ENCODE measurements around the gene TNXB. TPM values are rescaled to one million over a fixed set of nuclear protein-coding genes. Genes with fewer than 3 reads are reported as not detected.

Gene TNXB
- total RNA-seq, 1 experiment from 2014 or later, result 0.22 TPM

DNA sequence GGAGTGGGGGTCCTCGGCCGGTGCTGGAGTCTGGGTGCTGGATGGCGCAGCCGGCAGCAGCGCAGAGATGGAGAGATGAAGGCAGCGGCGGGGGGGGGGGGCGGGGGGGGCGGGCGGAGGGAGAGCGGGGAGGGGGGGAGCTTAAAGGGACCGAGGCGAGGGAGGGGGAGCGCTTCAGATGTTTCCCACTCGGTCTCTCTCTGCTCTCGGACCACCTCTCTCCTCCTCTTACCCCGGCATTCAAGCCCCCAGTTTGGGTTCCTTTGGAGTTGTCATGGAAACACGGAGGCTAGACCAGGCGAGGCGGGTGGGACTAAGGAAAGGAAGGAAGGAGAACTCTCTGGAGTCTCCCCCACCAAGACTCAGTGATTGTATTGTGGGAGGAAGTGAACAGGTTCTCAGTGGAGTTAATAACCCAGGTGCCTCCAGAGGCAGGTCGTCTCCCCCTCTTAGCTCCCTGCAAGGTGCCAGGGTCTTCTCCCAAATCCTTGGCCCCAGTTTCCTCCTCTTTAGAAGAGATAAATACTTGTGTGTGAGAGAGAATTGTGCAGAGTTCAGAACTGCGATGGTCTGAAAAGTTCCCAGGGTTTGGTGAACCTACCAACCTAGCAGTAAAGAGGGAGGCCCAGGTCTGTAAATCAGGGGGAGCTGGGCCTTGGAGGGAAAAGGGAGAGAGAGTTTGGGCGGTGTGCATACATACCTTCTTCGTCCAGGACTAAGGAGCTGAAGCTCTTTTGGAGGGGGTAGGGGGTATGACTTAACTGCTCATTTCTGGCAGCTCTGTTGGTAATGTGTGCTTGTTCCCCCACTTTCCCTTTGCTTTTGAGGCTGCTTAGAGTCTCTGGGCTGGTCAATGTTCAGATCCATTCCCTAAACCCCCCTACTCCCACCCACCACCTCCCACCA lies 43.0 kb upstream of the TNXB start, which contains the start of gene PRRT1:
PRRT1 (minus strand) TSS at position 77 of the 906 bp plus-strand sequence. CDS start 112 bp downstream, outside the sequence.
- Histone ChIP-seq H3K4me3 (ENCODE audit: low read length) (no peak within 1 kb of the TSS), H3K79me2 (ENCODE audit: low read length) (peaks cover 10% of the 10 kb centered on the region; the same call in 1 of the 2 replicates), H3K9ac (ENCODE audit: low read length) (no peak within 1 kb of the TSS), H3K9me2 (replicated peaks; ENCODE audit: insufficient read depth, low read length) (no peaks in the 10 kb centered on the region), H3K36me3 (ENCODE audit: insufficient read depth, low read length) (no peaks in the 10 kb centered on the region), H3K4me2 (ENCODE audit: low read depth, low read length, poor library complexity, severe bottlenecking) (peak within 1 kb of the TSS; percentile 80), H3K27me3 (ENCODE audit: low read length) (no peaks in the 10 kb centered on the region), H2AFZ (ENCODE audit: low read length) (no peak within 1 kb of the TSS), H3K27ac (ENCODE audit: low read length) (no peak within 1 kb of the TSS), H3K9me3 (ENCODE audit: low read length) (no peaks in the 10 kb centered on the region), H3K4me1 (ENCODE audit: low read length) (peaks cover 22% of the 10 kb centered on the region), H4K20me1 (ENCODE audit: insufficient read depth, low read depth, low read length) (no peaks in the 10 kb centered on the region)
- no peak for DNase-seq

DNA sequence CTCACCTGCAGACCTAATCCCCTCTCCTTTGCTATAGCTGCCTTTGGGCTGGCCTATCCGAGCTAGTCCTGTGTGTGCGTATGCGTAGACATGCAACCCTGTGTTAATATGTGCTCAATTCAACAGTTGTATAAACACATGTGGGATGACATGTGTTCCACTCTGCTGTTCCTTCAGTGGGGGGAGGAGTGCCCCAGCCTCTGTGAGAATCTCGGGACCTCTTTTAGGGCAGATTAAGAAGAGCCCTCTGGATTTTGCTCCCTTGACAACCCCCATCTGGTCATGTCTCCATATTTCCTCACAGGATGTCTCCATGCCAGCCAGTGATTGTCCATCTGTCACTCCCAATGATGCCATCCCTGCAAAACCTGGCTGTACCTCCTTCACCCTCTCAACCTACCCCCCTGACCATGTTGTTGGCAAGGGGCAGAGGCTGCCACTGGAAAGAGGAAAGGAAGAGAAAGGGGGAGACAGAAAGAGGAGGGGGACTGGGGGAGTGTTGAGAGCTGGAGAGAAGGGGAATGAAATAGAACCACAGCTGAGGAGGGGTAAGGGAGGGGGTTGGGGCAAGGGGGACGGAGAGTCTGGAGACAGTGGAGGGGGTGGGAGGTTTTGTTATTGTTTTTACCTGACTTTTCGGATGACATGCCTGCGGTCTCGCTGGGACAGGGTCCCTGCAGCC lies 42.2 kb upstream of the TNXB start:
- Histone ChIP-seq H2AFZ (ENCODE audit: low read length) (no peak overlapping the region), H3K9ac (ENCODE audit: low read length) (no peak overlapping the region), H3K9me3 (ENCODE audit: low read length) (no peaks in the 10 kb centered on the region), H3K9me2 (replicated peaks; ENCODE audit: insufficient read depth, low read length) (no peaks in the 10 kb centered on the region), H3K27me3 (ENCODE audit: low read length) (no peaks in the 10 kb centered on the region), H4K20me1 (ENCODE audit: insufficient read depth, low read depth, low read length) (no peaks in the 10 kb centered on the region), H3K36me3 (ENCODE audit: insufficient read depth, low read length) (no peaks in the 10 kb centered on the region), H3K4me1 (ENCODE audit: low read length) (peaks cover 22% of the 10 kb centered on the region), H3K27ac (ENCODE audit: low read length) (no peak overlapping the region), H3K4me3 (ENCODE audit: low read length) (no peak overlapping the region), H3K79me2 (ENCODE audit: low read length) (peaks cover 10% of the 10 kb centered on the region; the same call in 1 of the 2 replicates), H3K4me2 (ENCODE audit: low read depth, low read length, poor library complexity, severe bottlenecking) (no peak overlapping the region)
- no peak for DNase-seq

DNA sequence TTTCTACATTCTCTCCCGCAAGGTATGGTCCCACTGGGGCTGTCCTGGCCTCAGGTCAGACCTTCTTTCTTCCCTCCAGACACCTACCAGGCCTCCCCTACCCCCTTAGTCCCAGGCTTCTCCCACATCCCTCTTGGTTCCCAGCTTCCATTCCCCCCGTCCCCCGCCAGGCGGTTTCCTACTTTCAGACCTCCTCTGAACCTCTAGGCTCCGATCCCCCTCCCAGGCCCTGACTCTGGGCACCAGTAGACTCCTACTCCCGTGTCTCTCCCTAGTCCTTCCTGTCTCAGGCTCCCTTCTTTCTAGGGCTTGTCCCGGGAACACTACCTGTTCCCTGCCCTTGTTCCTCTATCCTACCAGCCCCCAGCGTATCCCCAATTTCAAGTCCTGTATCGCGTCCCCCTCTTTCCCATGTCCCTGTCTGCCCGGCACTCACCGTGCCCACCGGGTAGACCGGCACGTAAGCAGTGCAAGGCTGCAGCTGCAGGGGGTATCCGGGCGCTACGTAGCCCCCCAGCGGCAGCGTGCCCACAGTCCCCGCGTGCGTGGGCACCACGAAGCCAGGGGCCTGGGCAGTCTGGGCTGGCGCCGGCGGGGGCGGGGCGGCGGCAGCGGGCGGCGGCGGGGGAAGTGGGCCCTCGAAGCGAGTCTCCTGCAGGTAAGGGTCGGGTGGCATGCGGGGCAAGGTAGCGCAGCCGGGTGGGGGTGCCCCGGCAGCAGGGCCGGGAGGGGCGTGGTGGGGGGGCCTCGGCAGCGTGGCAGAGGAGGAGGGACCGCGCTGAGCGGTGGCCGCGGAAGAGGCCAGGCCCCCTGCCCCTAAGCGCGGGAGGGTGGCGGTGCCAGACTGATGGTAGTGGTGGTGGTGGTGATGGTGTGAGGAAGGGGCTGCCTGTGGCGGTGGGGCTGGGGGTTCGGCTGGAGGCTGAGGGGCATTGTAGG lies 41.1 kb upstream of the TNXB start:
- Histone ChIP-seq H3K9ac (ENCODE audit: low read length) (no peak overlapping the region), H3K4me1 (ENCODE audit: low read length) (peaks cover 15% of the 10 kb centered on the region), H2AFZ (ENCODE audit: low read length) (no peak overlapping the region)

GRCh38 chr6:32149092-32149755 lies 40.1 kb upstream of the TNXB start:
- Histone ChIP-seq H3K27me3 (ENCODE audit: low read length) (no peaks in the 10 kb centered on the region), H3K79me2 (ENCODE audit: low read length) (no peaks in the 10 kb centered on the region), H3K9me2 (replicated peaks; ENCODE audit: insufficient read depth, low read length) (no peaks in the 10 kb centered on the region), H3K9ac (ENCODE audit: low read length) (no peak overlapping the region), H3K27ac (ENCODE audit: low read length) (no peak overlapping the region), H3K36me3 (ENCODE audit: insufficient read depth, low read length) (no peaks in the 10 kb centered on the region), H3K9me3 (ENCODE audit: low read length) (no peaks in the 10 kb centered on the region), H4K20me1 (ENCODE audit: insufficient read depth, low read depth, low read length) (no peaks in the 10 kb centered on the region), H3K4me1 (ENCODE audit: low read length) (peaks cover 11% of the 10 kb centered on the region), H2AFZ (ENCODE audit: low read length) (no peak overlapping the region), H3K4me2 (ENCODE audit: low read depth, low read length, poor library complexity, severe bottlenecking) (no peak overlapping the region), H3K4me3 (ENCODE audit: low read length) (no peak overlapping the region)
- DNase-seq, result no peak

More for the DNA sequence above, 41.1 kb upstream of the TNXB start:
- no peaks in the 10 kb centered on the region for H3K9me3 ChIP-seq (ENCODE audit: low read length)
- no peaks in the 10 kb centered on the region for H3K36me3 ChIP-seq (ENCODE audit: insufficient read depth, low read length)
- H3K27me3 ChIP-seq (ENCODE audit: low read length), result no peaks in the 10 kb centered on the region
- no peak overlapping the region for H3K27ac ChIP-seq (ENCODE audit: low read length)
- no peak overlapping the region for H3K4me2 ChIP-seq (ENCODE audit: low read depth, low read length, poor library complexity, severe bottlenecking)
- peaks cover 4% of the 10 kb centered on the region; the same call in 1 of the 2 replicates for H3K79me2 ChIP-seq (ENCODE audit: low read length)
- H4K20me1 ChIP-seq (ENCODE audit: insufficient read depth, low read depth, low read length), result no peaks in the 10 kb centered on the region
- H3K4me3 ChIP-seq (ENCODE audit: low read length), result no peak overlapping the region
- no peak for DNase-seq
- no peaks in the 10 kb centered on the region for H3K9me2 ChIP-seq (replicated peaks; ENCODE audit: insufficient read depth, low read length)

DNA sequence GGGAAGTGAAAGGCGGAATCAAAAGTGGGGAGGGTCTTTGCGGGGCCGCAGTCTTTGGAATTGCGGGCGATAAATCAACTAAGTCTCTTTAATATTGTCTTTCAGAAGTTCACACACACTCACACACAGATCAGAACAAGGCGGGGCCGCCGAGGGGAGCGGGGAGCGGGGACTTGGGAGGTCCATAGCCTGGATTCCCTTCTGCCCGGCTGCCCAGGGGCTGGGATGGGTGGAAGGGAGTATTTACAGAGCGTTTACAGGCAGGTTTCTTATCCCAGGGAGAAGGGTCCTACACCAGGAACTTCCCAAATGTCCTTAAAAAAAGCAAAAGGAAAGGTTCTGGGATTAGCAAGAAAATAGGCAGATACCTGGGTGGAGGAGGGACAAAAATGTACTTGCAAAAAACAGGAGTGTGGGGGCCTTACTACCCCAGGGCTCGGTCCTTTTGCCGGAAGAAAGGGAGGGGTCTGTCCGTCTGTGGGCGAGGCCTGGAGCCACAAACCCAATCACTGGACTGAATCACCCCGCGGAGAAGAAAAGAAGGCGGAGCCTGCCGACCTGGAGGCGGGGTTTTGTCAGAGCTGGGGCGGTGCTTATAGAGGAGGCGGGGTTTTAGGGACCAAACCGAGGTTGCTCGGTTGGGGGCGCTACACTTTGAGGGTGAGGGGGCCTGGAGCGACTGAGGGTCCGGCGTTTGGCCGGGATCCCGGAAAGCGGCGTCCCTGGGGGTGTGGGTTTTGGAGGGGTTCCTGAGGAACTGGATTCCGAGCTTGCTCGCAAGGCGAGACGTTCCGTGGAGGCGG lies 39.4 kb upstream of the TNXB start:
- Histone ChIP-seq H3K79me2 (ENCODE audit: low read length) (no peaks in the 10 kb centered on the region), H3K27ac (ENCODE audit: low read length) (no peak overlapping the region), H3K27me3 (ENCODE audit: low read length) (no peaks in the 10 kb centered on the region), H3K9me2 (replicated peaks; ENCODE audit: insufficient read depth, low read length) (no peaks in the 10 kb centered on the region), H3K4me3 (ENCODE audit: low read length) (no peak overlapping the region), H3K4me1 (ENCODE audit: low read length) (peaks cover 8% of the 10 kb centered on the region), H3K9ac (ENCODE audit: low read length) (no peak overlapping the region), H3K9me3 (ENCODE audit: low read length) (no peaks in the 10 kb centered on the region), H3K36me3 (ENCODE audit: insufficient read depth, low read length) (no peaks in the 10 kb centered on the region), H3K4me2 (ENCODE audit: low read depth, low read length, poor library complexity, severe bottlenecking) (no peak overlapping the region), H2AFZ (ENCODE audit: low read length) (no peak overlapping the region), H4K20me1 (ENCODE audit: insufficient read depth, low read depth, low read length) (no peaks in the 10 kb centered on the region)
- DNase-seq, result peak; percentile 44

GRCh38 chr6:32147401-32148132 lies 38.4 kb upstream of the TNXB start:
- H3K9me3 ChIP-seq (ENCODE audit: low read length), result no peaks in the 10 kb centered on the region
- H4K20me1 ChIP-seq (ENCODE audit: insufficient read depth, low read depth, low read length), result no peaks in the 10 kb centered on the region
- no peak overlapping the region for H3K4me3 ChIP-seq (ENCODE audit: low read length)
- H3K9ac ChIP-seq (ENCODE audit: low read length), result no peak overlapping the region
- no peak overlapping the region for H3K27ac ChIP-seq (ENCODE audit: low read length)
- H3K27me3 ChIP-seq (ENCODE audit: low read length), result no peaks in the 10 kb centered on the region
- H3K4me1 ChIP-seq (ENCODE audit: low read length), result no peaks in the 10 kb centered on the region
- DNase-seq, result no peak
- no peak overlapping the region for H2AFZ ChIP-seq (ENCODE audit: low read length)
- H3K9me2 ChIP-seq (replicated peaks; ENCODE audit: insufficient read depth, low read length), result no peaks in the 10 kb centered on the region
- no peak overlapping the region for H3K4me2 ChIP-seq (ENCODE audit: low read depth, low read length, poor library complexity, severe bottlenecking)
- no peaks in the 10 kb centered on the region for H3K79me2 ChIP-seq (ENCODE audit: low read length)
- no peaks in the 10 kb centered on the region for H3K36me3 ChIP-seq (ENCODE audit: insufficient read depth, low read length)
